Endothelial cell of umbilical vein (primary cell): ENCODE measurements around the gene SIRPG.

Experiments
- EZH2 ChIP-seq: IDR thresholded peaks from 2 replicates; pipeline ENCODE4 v1.6.1; 2012; ENCODE audit warnings: borderline replicate concordance, low read depth, mild to moderate bottlenecking, moderate library complexity, low read length, inconsistent platforms; ENCODE audit not compliant: severe bottlenecking
- GATA2 ChIP-seq: IDR thresholded peaks from 2 replicates; pipeline ENCODE4 v1.7.0; 2011; ENCODE audit warnings: low read depth, mild to moderate bottlenecking, moderate library complexity, mixed read lengths, low read length; ENCODE audit not compliant: insufficient read length, insufficient read depth
- JUN ChIP-seq: IDR thresholded peaks from 2 replicates; pipeline ENCODE4 v1.6.1; 2011; ENCODE audit warnings: borderline replicate concordance, low read depth; ENCODE audit not compliant: insufficient read length, insufficient read depth
- MYC ChIP-seq: IDR thresholded peaks from one replicate; pipeline ENCODE4 v1.6.1; 2011; ENCODE audit warnings: mild to moderate bottlenecking, low read depth, low read length
- POLR2A ChIP-seq: IDR thresholded peaks from 2 replicates; pipeline ENCODE4 v1.6.1; 2012; ENCODE audit warnings: low read depth, mild to moderate bottlenecking, control low read depth, low read length
- POLR2AphosphoS5 ChIP-seq: IDR thresholded peaks from 2 replicates; pipeline ENCODE4 v1.6.1; 2012; ENCODE audit warnings: low read depth, mild to moderate bottlenecking, control low read depth, low read length, moderate library complexity; ENCODE audit not compliant: insufficient read depth
- TF ChIP-seq, protein P1 (sequence below), 2 donors: IDR thresholded peaks; 1 replicate in 1 of 2; 2 replicates in 1 of 2; pipeline ENCODE4 v1.5.1; 2011; ENCODE audit warnings: low read length in 2 of 2, mild to moderate bottlenecking in 2 of 2, moderate library complexity in 2 of 2, control low read depth in 1 of 2, inconsistent platforms in 1 of 2, low read depth in 1 of 2; ENCODE audit not compliant: insufficient read depth in 1 of 2; ENCODE audit errors: extremely low read depth in 1 of 2
- TF ChIP-seq, protein P2 (sequence below): IDR thresholded peaks from 2 replicates; pipeline ENCODE4 v1.6.1; 2011; ENCODE audit not compliant: insufficient read depth, insufficient read length

DNA sequence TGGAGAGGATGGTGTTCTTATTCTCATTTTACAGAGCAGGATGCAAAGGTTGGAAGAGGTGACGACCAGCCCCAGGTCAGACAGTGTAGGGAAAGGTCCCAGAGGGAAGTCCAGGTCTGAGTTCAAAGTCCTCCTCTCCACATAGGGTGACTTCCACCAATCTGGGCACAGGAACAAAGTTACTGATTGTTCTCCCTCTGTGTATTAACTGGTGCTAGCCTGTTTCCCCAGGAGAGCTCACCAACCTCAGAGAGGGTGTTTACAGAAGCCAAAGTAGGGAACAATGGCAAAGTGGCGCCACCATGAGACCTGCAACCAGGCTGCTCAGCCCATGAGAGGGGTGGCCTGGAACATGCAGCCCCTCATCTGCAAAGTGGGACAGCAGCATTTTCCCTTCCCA, 21.0 kb downstream of the SIRPG start:
- TF ChIP-seq JUN (no peak), POLR2A (no peak), POLR2AphosphoS5 (no peak), GATA2 (no peak), MYC (no peak), EZH2 (no peak)
- TF ChIP-seq, protein P1, sequence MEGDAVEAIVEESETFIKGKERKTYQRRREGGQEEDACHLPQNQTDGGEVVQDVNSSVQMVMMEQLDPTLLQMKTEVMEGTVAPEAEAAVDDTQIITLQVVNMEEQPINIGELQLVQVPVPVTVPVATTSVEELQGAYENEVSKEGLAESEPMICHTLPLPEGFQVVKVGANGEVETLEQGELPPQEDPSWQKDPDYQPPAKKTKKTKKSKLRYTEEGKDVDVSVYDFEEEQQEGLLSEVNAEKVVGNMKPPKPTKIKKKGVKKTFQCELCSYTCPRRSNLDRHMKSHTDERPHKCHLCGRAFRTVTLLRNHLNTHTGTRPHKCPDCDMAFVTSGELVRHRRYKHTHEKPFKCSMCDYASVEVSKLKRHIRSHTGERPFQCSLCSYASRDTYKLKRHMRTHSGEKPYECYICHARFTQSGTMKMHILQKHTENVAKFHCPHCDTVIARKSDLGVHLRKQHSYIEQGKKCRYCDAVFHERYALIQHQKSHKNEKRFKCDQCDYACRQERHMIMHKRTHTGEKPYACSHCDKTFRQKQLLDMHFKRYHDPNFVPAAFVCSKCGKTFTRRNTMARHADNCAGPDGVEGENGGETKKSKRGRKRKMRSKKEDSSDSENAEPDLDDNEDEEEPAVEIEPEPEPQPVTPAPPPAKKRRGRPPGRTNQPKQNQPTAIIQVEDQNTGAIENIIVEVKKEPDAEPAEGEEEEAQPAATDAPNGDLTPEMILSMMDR (IDR thresholded peaks at IDR 0.05; ENCODE audit: extremely low read depth in 1 of 2, insufficient read depth in 1 of 2, low read depth in 1 of 2, low read length in 2 of 2), result peak in 1 of 2 donors; percentile 9
- TF ChIP-seq, protein P2, sequence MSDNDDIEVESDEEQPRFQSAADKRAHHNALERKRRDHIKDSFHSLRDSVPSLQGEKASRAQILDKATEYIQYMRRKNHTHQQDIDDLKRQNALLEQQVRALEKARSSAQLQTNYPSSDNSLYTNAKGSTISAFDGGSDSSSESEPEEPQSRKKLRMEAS, result no peak
